PC-3 (cell line): Measurements from ENCODE around the gene P2RY14. TPM values are rescaled to one million over a fixed set of nuclear protein-coding genes. Genes with fewer than 3 reads are reported as not detected.

Source experiments
- ATAC-seq: fragments of 200-7000 bp; cut with Tn5 transposase; 2 replicates; pipeline ENCODE4 v1.9.1; 2020; ENCODE audit warnings: mild to moderate bottlenecking, moderate library complexity
- BruUV-seq: library from RNA; stranded (reverse); fragments of 400-500 nt; replicated peaks from 2 replicates; lab custom pipeline; 2021; lab: Mats Ljungman, UMichigan
- CTCF ChIA-PET: fragments of 300-600 bp; sonication (Branson Sonifier 250); formaldehyde crosslinking; loops from one replicate; lab custom pipeline; 2022; ENCODE audit warnings: antibody characterized with exemption; lab: Charles Lee
- POLR2A ChIA-PET: fragments of 300-600 bp; sonication (Branson Sonifier 250); formaldehyde crosslinking; loops from one replicate; lab custom pipeline; 2022; ENCODE audit warnings: antibody characterized with exemption; ENCODE audit not compliant: unreplicated experiment; lab: Charles Lee
- DNase-seq: peaks from one replicate; pipeline ENCODE4 v3.0.0-alpha.2; 2015
- H2AFZ ChIP-seq: fragments of 300-600 bp; sonication (generic); 2 replicates; pipeline ENCODE4 v1.6.0; 2016; ENCODE audit warnings: antibody characterized with exemption, low read length
- H3F3A ChIP-seq: fragments of 300-600 bp; sonication (generic); one replicate; pipeline ENCODE4 v1.6.0; 2017; ENCODE audit warnings: antibody characterized with exemption, low read length, control low read depth, mild to moderate bottlenecking; ENCODE audit not compliant: unreplicated experiment
- H3K27ac ChIP-seq: fragments of 300-600 bp; sonication (generic); 2 replicates; pipeline ENCODE4 v1.5.1; 2016; ENCODE audit warnings: mild to moderate bottlenecking, low read length
- H3K27me3 ChIP-seq: fragments of 300-600 bp; sonication (generic); 2 replicates; pipeline ENCODE4 v1.6.1; 2016; ENCODE audit warnings: low read length, mixed read lengths
- H3K36me3 ChIP-seq: fragments of 300-600 bp; sonication (generic); 2 replicates; pipeline ENCODE4 v1.6.1; 2016; ENCODE audit warnings: low read depth, mixed run types, low read length, mixed read lengths
- H3K4me1 ChIP-seq: fragments of 300-600 bp; sonication (generic); 2 replicates; pipeline ENCODE4 v1.5.1; 2016; ENCODE audit warnings: low read length; ENCODE audit not compliant: insufficient read depth
- H3K4me2 ChIP-seq: fragments of 300-600 bp; sonication (generic); 2 replicates; pipeline ENCODE4 v1.6.0; 2016; ENCODE audit warnings: low read length
- H3K4me3 ChIP-seq: fragments of 300-600 bp; sonication (generic); 2 replicates; pipeline ENCODE4 v1.5.1; 2016; ENCODE audit warnings: mild to moderate bottlenecking, low read length, mixed read lengths
- H3K79me2 ChIP-seq: fragments of 300-600 bp; sonication (generic); 2 replicates; pipeline ENCODE4 v1.6.1; 2017; ENCODE audit warnings: low read length, mixed read lengths
- H3K9ac ChIP-seq: fragments of 300-600 bp; sonication (generic); 2 replicates; pipeline ENCODE4 v1.6.0; 2016; ENCODE audit warnings: mild to moderate bottlenecking, low read length
- H3K9me2 ChIP-seq: fragments of 300-600 bp; sonication (generic); replicated peaks from 2 replicates; pipeline ENCODE4 v1.6.1; 2016; ENCODE audit warnings: mixed run types, low read length, mixed read lengths
- H3K9me3 ChIP-seq: fragments of 300-600 bp; sonication (generic); 2 replicates; pipeline ENCODE4 v1.6.1; 2016; ENCODE audit warnings: low read length, mixed read lengths
- H4K20me1 ChIP-seq: fragments of 300-600 bp; sonication (generic); 2 replicates; pipeline ENCODE4 v1.6.1; 2016; ENCODE audit warnings: low read length, mixed read lengths
- EZH2 ChIP-seq: fragments of 300-600 bp; sonication (generic); IDR thresholded peaks from one replicate; pipeline ENCODE4 v1.6.1; 2017; ENCODE audit warnings: antibody characterized with exemption, mild to moderate bottlenecking, low read length; ENCODE audit not compliant: unreplicated experiment
- EZH2phosphoT487 ChIP-seq: fragments of 300-600 bp; sonication (generic); IDR thresholded peaks from 2 replicates; pipeline ENCODE4 v1.6.1; 2018; ENCODE audit warnings: mild to moderate bottlenecking, antibody characterized with exemption, low read length, borderline replicate concordance
- intact Hi-C: fragments of 100-400 bp; cut with micrococcal nuclease; formaldehyde crosslinking; loops from 2 replicates; pipeline ENCODE4 v1.9.0; 2023
- total RNA-seq: library from RNA; depleted of rRNA; stranded (reverse); fragments of >200 nt; gene quantifications from 2 replicates; pipeline ENCODE4 v1.2.3, GENCODE V29; 2014
- TF ChIP-seq, protein P1 (sequence below): fragments of 300-600 bp; sonication (generic); conservative IDR thresholded peaks from 2 replicates; pipeline ENCODE4 v1.5.1; 2017; ENCODE audit warnings: antibody characterized with exemption, low read depth, mild to moderate bottlenecking, low read length

P2RY14 gene
- total RNA-seq, 1 experiment from 2014 or later, result not detected

DNA sequence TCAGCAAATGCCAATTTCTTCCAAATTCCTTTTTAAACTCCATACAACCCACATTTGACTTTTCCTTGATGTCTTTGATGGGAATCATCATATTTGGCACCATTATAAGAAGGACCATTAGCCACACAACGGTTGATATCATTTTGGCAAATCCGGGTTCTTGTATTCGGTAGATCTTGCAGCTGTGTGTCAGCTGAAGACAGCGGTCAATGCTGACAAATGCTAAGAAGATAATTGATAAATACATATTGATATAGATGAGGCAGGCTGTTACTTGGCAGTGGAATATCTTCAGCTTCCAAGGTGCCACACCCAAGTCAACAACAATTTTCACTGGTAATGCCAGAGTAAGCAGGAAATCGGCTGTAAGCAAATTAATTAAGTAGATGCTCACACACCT, 79.5 kb downstream of the P2RY14 start:
- Histone ChIP-seq H2AFZ (no peak overlapping the region), H3K27ac (no peak overlapping the region), H3K36me3 (no peaks in the 10 kb centered on the region), H3K9me2 (no peaks in the 10 kb centered on the region), H3K79me2 (no peaks in the 10 kb centered on the region), H4K20me1 (no peaks in the 10 kb centered on the region), H3K9me3 (no peaks in the 10 kb centered on the region), H3K4me2 (no peak overlapping the region), H3F3A (no peaks in the 10 kb centered on the region), H3K4me1 (no peaks in the 10 kb centered on the region), H3K4me3 (no peak overlapping the region), H3K9ac (no peak overlapping the region), H3K27me3 (no peaks in the 10 kb centered on the region)
- DNase-seq, result no peak
- ChIA-PET CTCF (no interaction called here), POLR2A (no interaction called here)
- TF ChIP-seq EZH2 (no peak), EZH2phosphoT487 (no peak)
- TF ChIP-seq, protein P1, sequence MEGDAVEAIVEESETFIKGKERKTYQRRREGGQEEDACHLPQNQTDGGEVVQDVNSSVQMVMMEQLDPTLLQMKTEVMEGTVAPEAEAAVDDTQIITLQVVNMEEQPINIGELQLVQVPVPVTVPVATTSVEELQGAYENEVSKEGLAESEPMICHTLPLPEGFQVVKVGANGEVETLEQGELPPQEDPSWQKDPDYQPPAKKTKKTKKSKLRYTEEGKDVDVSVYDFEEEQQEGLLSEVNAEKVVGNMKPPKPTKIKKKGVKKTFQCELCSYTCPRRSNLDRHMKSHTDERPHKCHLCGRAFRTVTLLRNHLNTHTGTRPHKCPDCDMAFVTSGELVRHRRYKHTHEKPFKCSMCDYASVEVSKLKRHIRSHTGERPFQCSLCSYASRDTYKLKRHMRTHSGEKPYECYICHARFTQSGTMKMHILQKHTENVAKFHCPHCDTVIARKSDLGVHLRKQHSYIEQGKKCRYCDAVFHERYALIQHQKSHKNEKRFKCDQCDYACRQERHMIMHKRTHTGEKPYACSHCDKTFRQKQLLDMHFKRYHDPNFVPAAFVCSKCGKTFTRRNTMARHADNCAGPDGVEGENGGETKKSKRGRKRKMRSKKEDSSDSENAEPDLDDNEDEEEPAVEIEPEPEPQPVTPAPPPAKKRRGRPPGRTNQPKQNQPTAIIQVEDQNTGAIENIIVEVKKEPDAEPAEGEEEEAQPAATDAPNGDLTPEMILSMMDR, result no peak
- ATAC-seq, result no peak
- no TSS peak for BruUV-seq
- intact Hi-C loops, result no loop called here

DNA sequence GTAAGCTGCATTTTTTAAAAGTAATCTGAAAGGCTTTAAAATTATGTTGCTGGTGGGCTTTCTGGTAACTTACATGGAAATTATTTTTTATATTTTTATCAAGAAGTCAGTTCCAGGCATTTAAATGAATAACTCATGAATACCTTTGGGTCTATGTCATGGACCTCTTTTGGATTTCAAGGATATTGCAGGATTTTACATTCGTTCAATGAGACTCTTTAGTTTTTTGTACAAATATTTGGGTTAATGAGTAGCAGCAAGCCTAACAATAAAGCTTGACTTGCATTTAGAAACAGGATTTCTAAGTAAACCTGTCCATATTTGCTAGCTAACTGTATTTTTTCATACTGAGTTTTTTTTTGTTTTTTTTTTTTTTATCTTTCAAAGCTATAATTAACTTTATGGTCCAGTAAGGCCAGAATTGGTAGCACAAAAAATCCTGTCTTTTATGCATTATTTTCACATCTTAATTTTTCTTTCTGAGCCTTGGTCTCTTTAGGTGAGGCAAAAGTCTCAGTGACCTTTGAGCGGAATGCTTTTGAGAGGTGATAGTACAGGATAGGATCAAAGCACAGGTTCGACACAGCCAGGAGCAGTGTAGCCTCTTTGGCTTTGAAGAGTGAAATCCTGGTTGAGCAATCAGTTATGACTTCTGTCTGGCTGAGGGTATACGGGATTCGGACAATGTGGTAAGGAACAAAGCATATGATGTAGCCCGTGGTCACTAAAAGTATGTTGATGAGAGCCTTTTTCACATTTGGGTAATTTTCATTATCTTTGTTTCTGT, 80.2 kb downstream of the P2RY14 start:
- ATAC-seq, result no peak
- no peaks in the 10 kb centered on the region for H3K9me2 ChIP-seq

More for the DNA sequence above, 80.2 kb downstream of the P2RY14 start:
- BruUV-seq, result no TSS peak
- H4K20me1 ChIP-seq, result no peaks in the 10 kb centered on the region
- no peaks in the 10 kb centered on the region for H3K36me3 ChIP-seq
- no peaks in the 10 kb centered on the region for H3K9me3 ChIP-seq
- CTCF ChIA-PET, result interaction anchor here (0.6 kb wide), 1 partner anchor 275 kb away, joined by 3 read pairs; no protein-coding TSS in a partner anchor
- H3K27ac ChIP-seq, result no peak overlapping the region
- H3K79me2 ChIP-seq, result no peaks in the 10 kb centered on the region
- H3F3A ChIP-seq, result no peaks in the 10 kb centered on the region
- POLR2A ChIA-PET, result interaction anchor here (0.5 kb wide), 1 partner anchor 45 kb away, joined by 24 read pairs; no protein-coding TSS in a partner anchor
- H3K4me1 ChIP-seq, result no peaks in the 10 kb centered on the region
- no peaks in the 10 kb centered on the region for H3K27me3 ChIP-seq
- intact Hi-C loops, result no loop called here
- no peak overlapping the region for H3K4me3 ChIP-seq
- TF ChIP-seq EZH2, result no peak
- TF ChIP-seq EZH2phosphoT487, result no peak
- TF ChIP-seq, protein P1, result no peak
- H2AFZ ChIP-seq, result no peak overlapping the region
- no peak for DNase-seq
- no peak overlapping the region for H3K4me2 ChIP-seq
- H3K9ac ChIP-seq, result no peak overlapping the region
